ENCODE data around the gene MIS18BP1. TPM values are rescaled to one million over a fixed set of nuclear protein-coding genes. Genes with fewer than 3 reads are reported as not detected.

The MIS18BP1 gene
- total and polyA plus RNA-seq, 9 of the 15 experiments (the other 6 are each of a cell fraction or from before 2014, with no cell fraction given) = 5.0 to 29.1 (median 19.1) TPM

GRCh38 chr14:45253070-45253753 lies at the start of gene MIS18BP1 (continued):
- TF ChIP-seq ELF2 (CRISPR knock-in tag; IDR thresholded peaks at IDR 0.05) (peak; percentile 86), KDM1A (IDR thresholded peaks at IDR 0.05) (no peak), ZSCAN29 (IDR thresholded peaks at IDR 0.05) (no peak), HDAC2 (IDR thresholded peaks at IDR 0.05) (no peak), ZKSCAN3 (CRISPR knock-in tag; IDR thresholded peaks at IDR 0.05) (no peak), SMARCC2 (IDR thresholded peaks at IDR 0.05; ENCODE audit: low read depth) (no peak), CREB3 (tag; conservative IDR thresholded peaks at IDR 0.05; ENCODE audit: low read depth) (no peak), MCM5 (IDR thresholded peaks at IDR 0.05; ENCODE audit: low read depth) (no peak), IRF1 (CRISPR knock-in tag; IDR thresholded peaks at IDR 0.05; ENCODE audit: borderline replicate concordance) (no peak), MECOM (CRISPR knock-in tag; IDR thresholded peaks at IDR 0.05) (no peak), ATF7 (IDR thresholded peaks at IDR 0.05) (0 out of 2 replicates have a peak, but pooled peaks have one; percentile 9), FOXO4 (CRISPR knock-in tag; IDR thresholded peaks at IDR 0.05) (no peak), ZNF444 (CRISPR knock-in tag; IDR thresholded peaks at IDR 0.05) (no peak), SNAPC5 (CRISPR knock-in tag; IDR thresholded peaks at IDR 0.05) (no peak), ZNF316 (IDR thresholded peaks at IDR 0.05) (no peak), BCL6 (CRISPR knock-in tag; IDR thresholded peaks at IDR 0.05) (no peak), ELF1 (tag; IDR thresholded peaks at IDR 0.05) (peak; percentile 87), STAT5A (IDR thresholded peaks at IDR 0.05; ENCODE audit: borderline replicate concordance, low read length) (no peak), SMAD1 (IDR thresholded peaks at IDR 0.05; ENCODE audit: low read depth, low read length, partially characterized antibody) (no peak), HIVEP1 (CRISPR knock-in tag; IDR thresholded peaks at IDR 0.05) (no peak), ZEB2 (IDR thresholded peaks at IDR 0.05) (no peak), SIN3B (IDR thresholded peaks at IDR 0.05; ENCODE audit: low read depth) (no peak), ZNF3 (CRISPR knock-in tag; IDR thresholded peaks at IDR 0.05) (no peak), PPARD (CRISPR knock-in tag; IDR thresholded peaks at IDR 0.05) (no peak), ID3 (CRISPR knock-in tag; IDR thresholded peaks at IDR 0.05) (no peak), ID3 (tag; IDR thresholded peaks at IDR 0.05) (no peak), TEAD2 (tag; IDR thresholded peaks at IDR 0.05) (no peak), HDAC1 (IDR thresholded peaks at IDR 0.05) (peak in 1 of 2 experiments; percentile 84; a peak in 2 of 4 replicates), PHB2 (IDR thresholded peaks at IDR 0.05; ENCODE audit: low read depth) (no peak)

All from K562 (cell line).